Fibroblast of the aortic adventitia (primary cell): ENCODE results near the gene CALHM5. TPM values are rescaled to one million over a fixed set of nuclear protein-coding genes. Genes with fewer than 3 reads are reported as not detected.

Experiments
- DNase-seq: peaks from one replicate; pipeline ENCODE4 v3.0.0-alpha.2; 2010; ENCODE audit warnings: low read depth
- H3K4me3 ChIP-seq: 2 replicates; pipeline ENCODE4 v1.5.1; 2011; ENCODE audit warnings: low read depth, mild to moderate bottlenecking, control low read depth, low read length, moderate library complexity
- CTCF ChIP-seq: IDR thresholded peaks from 2 replicates; pipeline ENCODE4 v1.5.1; 2011; ENCODE audit warnings: mild to moderate bottlenecking, low read length, control low read depth, inconsistent platforms; ENCODE audit not compliant: insufficient read depth
- total RNA-seq: library from RNA; depleted of rRNA; stranded (reverse); fragments of >200 nt; gene quantifications from 2 replicates; pipeline ENCODE4 v1.2.3, GENCODE V29; 2012; ENCODE audit warnings: low replicate concordance

CALHM5 gene
- total RNA-seq, 1 donor, result 8.2 TPM

DNA sequence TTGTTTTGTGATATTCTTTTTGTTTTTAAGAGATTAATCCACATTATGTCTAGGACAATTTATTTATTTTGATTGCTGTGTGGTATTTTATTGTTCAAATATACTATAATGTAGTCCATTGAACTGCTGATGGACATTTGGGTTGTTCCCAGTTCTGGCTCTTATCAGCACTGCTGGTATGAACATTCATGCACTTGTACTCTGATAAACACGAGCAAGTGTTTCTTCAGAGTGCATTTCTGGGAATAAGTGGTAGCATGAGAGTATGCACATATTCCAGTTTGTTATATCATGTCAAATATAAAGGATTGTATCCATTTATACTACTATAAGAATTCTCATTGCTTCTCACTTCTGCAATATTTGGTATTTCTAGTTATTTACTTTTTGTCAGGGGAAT, 43.1 kb upstream of the CALHM5 start:
- no peak overlapping the region for H3K4me3 ChIP-seq
- DNase-seq, result peak; percentile 45
- TF ChIP-seq CTCF, result no peak

DNA sequence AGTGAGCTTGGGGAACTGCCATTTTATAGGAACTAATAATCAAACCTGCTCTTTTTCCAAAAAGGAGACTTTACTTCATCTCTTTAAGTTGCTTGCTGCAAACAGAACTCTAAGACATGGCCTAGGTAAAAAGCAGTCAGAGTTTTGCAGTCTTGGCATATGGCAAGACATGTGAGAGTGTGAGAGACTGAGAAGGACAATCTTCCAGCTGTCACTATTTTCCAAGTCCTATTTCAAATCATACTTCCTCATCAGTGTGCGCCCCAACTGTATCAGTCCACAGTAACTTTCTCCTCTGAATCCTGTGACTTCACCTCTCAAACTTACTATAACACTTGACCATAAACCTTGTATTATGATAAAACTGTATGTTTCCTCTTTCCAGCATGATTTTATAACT, 39.9 kb upstream of the CALHM5 start:
- TF ChIP-seq CTCF, result no peak
- no peak overlapping the region for H3K4me3 ChIP-seq
- DNase-seq, result no peak

DNA sequence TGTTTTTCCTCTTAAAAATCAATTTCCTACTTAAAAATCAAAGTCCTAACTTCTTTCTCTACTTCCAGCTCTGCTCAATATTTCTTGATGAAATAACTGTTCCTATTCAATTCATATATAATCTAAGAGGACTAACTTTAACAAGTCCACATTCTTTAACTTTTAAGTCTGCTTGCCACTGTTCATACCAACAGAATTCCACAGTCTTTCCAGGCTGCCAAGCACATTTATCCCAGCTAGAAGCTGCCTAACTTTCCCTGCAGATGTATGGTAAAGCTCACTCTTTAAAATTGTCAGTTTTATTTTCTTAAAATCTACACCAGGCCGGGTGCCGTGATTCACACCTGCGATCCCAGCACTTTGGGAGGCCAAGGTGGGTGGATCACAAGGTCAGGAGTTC, 38.7 kb upstream of the CALHM5 start:
- peak; percentile 43 for DNase-seq
- no peak for TF ChIP-seq CTCF
- no peak overlapping the region for H3K4me3 ChIP-seq

DNA sequence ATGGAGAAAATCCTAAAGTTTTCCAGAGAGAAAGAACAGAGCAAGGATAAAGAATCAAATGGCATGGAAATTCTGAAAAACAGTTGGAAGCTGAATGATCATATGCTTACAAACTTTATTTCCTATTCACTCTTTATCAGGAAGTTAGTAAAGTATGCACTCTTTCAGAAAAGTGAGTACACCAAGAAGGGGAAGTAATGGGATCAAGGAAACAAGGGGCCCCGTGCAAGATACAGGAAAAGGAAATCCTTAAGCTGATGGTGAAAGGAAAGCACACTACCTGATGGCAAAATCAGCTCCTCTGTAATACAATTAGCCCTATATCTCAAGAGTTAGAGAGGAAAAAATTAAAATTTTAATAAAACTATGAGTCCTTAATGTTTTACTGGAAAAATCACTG, 36.3 kb upstream of the CALHM5 start:
- no peak for DNase-seq
- H3K4me3 ChIP-seq, result no peak overlapping the region
- no peak for TF ChIP-seq CTCF

GRCh38 chr6:116476002-116476678, 35.3 kb upstream of the CALHM5 start:
- no peak for DNase-seq
- no peak overlapping the region for H3K4me3 ChIP-seq
- no peak for TF ChIP-seq CTCF

DNA sequence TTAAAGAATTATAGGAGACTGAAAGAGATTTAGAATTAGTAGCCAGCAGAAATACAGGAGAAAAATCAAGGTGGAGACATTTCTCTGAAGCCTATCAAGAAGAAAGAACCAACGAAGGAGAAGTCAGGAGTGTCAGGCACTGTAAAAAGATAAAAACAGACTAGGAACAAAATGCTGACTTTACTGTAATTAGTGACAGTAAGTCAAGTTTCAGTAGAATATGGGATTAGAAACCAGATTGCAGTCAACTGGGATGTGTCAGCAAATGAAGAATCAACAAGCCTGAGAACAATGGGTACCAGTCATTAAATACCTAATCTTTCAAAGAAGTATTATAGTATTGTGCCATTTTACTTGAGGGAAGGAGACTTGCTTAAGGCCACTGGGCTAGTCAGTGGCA, 28.7 kb upstream of the CALHM5 start:
- DNase-seq, result no peak
- no peak for TF ChIP-seq CTCF
- H3K4me3 ChIP-seq, result no peak overlapping the region

DNA sequence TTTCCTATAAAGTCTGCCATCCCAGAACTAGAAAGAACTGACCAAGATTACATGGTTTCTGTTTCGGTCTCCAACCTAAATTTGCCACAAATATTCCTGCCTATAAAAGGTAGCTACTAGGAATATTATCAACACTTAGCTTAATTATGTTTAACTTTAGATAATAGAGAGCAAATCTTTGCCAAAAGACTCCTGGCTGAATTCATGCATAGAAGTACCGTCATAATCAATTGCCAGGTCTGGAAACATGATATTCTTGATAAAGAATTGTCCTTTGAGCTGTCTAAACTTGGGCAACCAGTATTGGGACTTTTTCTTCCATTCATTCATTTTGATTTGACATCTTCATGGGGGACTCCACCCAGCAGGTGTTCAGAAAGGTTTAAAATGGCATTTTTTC, 27.8 kb upstream of the CALHM5 start:
- H3K4me3 ChIP-seq, result no peak overlapping the region
- no peak for DNase-seq
- TF ChIP-seq CTCF, result no peak
